Keratinocyte (primary cell): ENCODE measurements around the gene ASF1A.

Experiments
- EZH2 ChIP-seq: IDR thresholded peaks from one replicate; pipeline ENCODE4 v1.6.1; 2012; ENCODE audit warnings: inconsistent platforms, mild to moderate bottlenecking, low read length, moderate library complexity
- TF ChIP-seq, protein P1 (sequence below), 3 experiments: IDR thresholded peaks in 1 of 3; conservative IDR thresholded peaks in 1 of 3; optimal IDR thresholded peaks in 1 of 3; 2 replicates in 2 of 3; 3 replicates in 1 of 3; pipeline versions ENCODE3 to v1.5.1; 2011; ENCODE audit warnings: low read length in 3 of 3, mild to moderate bottlenecking in 3 of 3, moderate library complexity in 2 of 3, control low read depth in 1 of 3, inconsistent platforms in 1 of 3; ENCODE audit not compliant: insufficient read depth in 2 of 3; ENCODE audit errors: extremely low read depth in 1 of 3

DNA sequence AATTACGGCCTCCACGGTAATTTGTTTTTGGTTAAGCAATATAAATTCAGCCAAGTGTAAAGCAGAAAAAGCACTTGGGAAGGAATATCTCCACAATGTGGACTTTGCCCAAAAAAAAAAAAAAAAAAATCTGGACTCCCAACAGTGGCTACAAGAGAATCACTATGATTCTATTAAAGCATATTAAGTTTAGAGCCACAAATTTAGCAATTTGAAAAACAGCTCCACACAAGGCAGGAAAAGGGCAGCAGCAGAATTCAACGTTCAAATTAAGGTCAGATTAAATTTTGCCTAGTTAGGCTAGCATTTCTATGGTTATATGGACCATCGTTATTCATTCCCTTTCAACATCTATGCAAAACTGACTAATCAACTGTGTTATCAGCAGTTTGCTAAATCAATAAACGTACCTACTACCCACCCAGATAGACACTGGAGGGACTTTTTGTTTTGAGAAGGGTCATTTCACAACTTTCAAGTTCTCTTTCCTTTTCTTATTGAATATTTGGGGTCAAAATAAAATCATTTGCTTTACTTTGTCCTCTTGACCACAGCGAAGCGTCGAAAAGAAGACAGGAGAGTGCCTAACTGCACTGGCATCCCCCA, 40.0 kb downstream of the ASF1A start:
- TF ChIP-seq, protein P1, sequence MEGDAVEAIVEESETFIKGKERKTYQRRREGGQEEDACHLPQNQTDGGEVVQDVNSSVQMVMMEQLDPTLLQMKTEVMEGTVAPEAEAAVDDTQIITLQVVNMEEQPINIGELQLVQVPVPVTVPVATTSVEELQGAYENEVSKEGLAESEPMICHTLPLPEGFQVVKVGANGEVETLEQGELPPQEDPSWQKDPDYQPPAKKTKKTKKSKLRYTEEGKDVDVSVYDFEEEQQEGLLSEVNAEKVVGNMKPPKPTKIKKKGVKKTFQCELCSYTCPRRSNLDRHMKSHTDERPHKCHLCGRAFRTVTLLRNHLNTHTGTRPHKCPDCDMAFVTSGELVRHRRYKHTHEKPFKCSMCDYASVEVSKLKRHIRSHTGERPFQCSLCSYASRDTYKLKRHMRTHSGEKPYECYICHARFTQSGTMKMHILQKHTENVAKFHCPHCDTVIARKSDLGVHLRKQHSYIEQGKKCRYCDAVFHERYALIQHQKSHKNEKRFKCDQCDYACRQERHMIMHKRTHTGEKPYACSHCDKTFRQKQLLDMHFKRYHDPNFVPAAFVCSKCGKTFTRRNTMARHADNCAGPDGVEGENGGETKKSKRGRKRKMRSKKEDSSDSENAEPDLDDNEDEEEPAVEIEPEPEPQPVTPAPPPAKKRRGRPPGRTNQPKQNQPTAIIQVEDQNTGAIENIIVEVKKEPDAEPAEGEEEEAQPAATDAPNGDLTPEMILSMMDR (optimal IDR thresholded peaks at IDR 0.05 in 1 of 3, IDR thresholded peaks at IDR 0.05 in 1 of 3, conservative IDR thresholded peaks at IDR 0.05 in 1 of 3; ENCODE audit: extremely low read depth in 1 of 3, insufficient read depth in 2 of 3, low read length in 3 of 3): no peak
- no peak for TF ChIP-seq EZH2
